Kasumi-1 (cell line): ENCODE results near the gene EYS.

Experiments used
- DNase-seq, 2 experiments: peaks; one replicate each; lab custom pipeline; 2025; lab: John Stamatoyannopoulos, UW

Gene EYS

DNA sequence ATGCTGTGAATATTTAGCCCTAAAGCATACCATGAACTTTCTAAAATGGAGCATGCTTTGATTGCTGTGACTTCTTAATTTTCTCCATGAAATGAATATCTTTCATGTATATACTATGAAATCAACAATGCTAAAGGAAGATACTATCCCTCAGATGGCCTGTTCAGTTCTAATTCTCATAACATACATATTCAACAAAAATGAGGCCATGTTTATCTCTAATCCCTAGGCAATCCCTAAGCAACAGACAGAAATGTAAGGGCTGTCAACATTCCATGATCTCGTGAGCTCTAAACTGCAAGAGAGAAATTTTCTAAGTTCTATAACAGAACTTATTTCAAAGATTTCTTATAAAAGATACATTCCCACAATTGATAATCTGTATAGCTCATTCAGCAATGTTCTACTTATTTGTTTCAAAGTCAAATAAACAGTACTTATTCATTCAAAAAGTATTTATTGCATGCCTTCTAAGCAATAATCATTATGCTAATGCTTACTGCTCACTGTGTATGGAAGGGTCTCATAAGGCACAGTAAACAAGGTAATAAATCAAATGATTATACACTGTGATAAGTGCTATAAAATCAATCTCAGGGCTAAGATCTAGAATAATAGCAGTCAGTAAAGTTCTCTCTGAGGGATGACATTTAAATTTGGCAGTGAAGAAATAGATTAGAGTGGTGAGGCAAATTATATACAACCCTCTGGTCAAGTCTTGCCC is 1578.6 kb downstream of the EYS start:
- DNase-seq = no peak

DNA sequence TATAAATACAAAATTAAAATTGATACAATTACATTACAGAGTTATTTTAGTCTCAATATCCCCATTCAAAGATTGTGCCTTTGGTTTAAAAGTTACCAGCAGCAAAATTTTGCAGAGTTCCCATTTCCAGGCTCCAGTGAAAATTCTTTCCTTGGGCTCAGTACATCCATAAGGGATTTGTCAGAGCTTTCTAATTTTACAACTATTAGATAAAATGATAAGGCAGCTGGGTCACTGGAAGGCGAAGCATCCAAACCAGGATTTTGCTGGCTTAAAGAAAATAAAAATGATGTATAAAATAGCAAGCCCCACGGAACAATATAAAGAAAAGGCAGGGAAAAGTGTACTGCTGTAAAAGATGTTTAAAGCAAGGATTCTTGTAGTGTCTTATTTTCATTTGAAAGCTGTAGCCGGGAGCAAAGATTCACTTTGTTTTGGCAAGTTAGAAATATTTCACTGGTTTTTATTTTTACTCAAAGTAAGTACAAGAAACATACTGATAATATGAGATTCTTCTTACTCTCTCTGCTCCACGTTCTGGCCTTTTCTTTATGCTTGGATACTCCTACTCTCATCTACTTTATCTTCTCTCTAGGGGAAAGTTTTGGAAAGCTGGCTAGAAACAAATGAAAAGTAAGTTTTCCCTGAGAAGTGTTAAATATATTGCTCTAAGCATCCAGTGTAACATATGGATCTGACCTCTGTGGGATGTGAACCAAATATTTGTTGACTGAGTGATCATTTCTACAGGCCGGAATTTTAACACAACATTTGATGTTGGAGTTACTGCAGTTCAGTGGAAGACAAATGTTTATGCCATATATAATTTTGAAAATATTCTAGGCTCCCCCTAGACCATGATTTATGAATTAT is 1583.0 kb downstream of the EYS start:
- no peak for DNase-seq

- DNase-seq = no peak
These were observed 1584.2 kb downstream of the EYS start for GRCh38 chr6:64122712-64123375.

- no peak for DNase-seq
These were observed 1585.9 kb downstream of the EYS start for GRCh38 chr6:64121011-64121565.

DNA sequence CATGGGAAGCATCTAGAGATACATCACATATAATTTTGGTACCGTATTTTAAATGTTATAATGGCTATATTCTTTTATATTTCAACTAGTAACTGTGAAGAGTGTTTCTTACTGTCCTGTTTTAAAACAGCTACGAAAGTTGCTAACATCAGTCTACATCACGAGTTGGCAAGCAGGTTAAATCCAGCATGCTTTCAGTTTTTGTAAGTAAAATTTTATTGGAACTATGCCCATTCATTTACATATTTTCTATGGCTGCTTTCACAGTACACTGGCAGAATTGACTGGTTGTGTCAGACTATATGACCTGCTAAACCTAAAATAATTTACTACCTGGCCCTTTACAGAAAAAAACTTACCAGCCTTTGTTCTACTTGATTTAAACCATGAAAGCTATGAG is 1593.3 kb downstream of the EYS start:
- DNase-seq = no peak

GRCh38 chr6:64104051-64104450 is 1603.0 kb downstream of the EYS start:
- no peak for DNase-seq

DNA sequence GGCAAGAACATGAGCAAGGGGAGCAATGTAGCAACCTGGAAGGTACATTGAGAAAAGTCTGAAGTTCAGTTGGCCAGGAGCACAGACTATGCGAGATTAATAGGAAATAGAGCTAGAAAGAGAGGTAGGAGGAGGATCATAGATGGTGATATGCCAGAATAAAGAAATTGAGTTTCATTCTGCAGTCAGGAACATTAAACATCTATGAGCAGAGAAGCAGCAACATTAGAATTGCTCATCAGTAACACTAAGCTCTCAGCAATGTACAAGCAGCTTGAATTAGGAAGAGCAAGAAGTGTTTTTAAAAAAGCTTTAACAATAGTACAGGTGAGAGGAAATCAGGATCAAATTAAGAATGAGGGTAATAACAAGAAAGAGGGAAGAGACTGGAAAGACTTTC is 1603.5 kb downstream of the EYS start:
- no peak for DNase-seq

DNA sequence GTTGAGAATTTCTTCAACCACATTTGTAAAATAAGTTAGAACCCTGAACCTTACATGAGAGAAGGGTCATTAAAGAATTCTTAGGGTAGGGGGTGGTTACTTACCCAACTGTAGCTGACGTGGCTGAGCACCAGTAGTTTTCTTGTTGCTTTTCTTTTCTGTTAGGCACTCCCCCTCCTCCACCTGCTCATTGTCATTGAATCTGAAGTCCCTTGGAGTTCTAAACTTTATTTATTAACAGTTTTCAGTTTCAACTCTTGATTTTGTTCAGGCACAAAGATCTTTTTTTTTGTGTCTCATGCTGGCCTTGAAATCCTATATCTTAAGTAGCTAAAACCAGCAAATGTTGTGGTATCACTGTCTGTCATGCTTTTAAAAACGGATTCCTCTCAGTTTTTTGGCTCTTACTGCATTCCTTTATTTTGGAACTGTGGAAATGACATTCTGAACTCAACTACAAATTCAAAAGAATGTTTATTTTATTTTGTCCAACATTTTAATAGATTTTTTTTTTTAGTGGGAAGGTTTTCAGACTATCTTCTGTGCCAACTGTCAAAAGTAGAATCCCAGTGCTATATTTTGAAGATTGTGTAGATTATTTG is 1606.2 kb downstream of the EYS start:
- DNase-seq = no peak

DNA sequence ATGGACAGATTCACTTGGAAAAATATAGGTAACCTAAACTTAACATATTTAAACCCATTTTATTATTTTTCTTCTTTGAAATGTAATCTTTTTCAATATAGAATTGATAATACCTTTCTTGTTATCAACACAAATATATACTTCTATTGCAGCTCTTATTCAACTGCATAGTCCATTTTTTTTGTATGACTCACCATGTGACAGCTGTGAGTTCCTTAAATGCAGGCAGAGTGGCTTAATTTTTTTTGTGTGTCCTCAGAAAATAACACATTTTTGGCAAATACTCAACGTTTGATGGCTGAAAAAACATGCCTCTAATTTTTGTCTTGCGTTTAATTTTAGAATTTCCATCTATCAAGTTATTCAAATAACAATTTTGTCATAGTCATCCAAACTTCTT is 1616.7 kb downstream of the EYS start:
- no peak for DNase-seq

- DNase-seq = no peak
These were observed 1621.9 kb downstream of the EYS start for GRCh38 chr6:64085126-64085525.

DNA sequence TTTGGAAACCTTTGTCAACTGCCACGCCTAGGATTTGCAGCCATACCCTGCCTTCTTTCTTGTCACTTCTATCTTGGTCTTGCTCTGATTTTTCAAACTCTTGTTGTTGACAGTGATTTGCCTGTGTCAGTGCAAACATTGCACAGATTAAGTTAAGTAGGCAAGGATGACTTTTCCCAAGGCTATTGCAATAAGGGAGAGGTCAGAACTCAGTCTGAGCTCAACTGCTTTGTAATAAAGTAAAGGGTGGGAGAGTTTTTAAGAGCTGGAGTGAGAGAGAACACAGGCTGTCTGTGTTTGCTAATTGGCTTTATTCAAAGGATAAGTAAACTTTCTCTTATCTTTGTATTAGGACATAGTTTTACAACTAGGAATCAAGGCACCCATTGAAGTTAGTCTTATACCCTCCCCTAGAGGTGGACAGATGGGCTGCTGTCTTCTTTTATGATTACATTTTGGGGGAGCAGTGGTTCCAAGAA is 1622.8 kb downstream of the EYS start:
- no peak for DNase-seq

- no peak for DNase-seq
These were observed 1623.8 kb downstream of the EYS start for GRCh38 chr6:64083261-64083660.

DNA sequence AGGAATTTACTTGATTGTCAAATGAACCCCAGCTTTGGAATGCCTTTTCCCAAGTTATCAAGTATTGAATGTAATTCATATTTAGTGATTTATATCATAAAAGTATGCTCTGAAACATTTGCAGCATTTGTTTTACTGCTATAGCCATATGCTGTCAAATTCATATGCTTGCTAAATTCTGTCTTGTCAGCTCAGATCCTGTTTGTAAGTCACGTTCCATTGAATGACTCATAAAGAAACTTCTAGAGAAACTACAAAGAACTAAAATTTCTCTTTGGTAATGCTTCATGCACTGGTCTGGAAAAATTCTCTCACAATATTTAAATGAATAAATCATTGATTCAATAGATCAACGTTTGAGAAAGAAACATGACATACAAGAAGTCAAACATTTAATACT is 1625.6 kb downstream of the EYS start:
- no peak for DNase-seq

DNA sequence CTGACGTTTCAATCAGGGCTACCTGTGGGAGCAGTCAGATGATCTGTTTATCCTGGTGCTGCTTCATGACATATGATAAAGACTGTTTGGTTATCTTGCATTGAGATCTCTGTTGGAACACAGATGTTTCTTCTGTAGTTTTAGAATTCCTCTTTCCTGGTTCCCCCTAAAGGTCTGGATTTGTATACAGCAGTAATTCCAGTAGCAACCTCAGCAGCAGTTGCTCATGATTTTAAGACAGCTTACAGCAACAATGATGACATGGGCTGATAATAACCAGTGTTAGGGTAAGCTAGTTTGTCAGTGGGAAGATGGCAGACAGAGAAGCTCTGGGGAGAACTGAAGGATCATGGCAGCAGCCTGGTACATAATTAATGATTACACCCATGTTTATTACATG is 1632.0 kb downstream of the EYS start:
- DNase-seq = no peak

DNA sequence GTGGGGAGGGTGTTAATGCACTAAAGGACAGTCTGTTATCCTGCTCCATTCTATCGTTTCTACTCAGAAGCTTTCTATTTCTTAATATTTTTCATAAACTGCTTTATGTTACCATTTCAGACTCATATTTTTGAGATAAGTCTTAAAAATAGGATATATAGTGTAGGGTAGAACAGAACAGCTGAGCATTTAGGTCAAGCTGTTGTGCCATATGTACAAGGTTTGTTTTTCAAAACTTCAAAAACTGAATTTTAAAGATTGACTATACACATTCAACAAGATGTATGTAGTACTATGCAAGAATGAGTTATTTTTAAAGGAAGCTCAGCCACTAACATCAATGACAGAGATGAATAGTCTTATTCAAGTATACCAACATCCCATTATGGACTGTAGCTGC is 1634.3 kb downstream of the EYS start:
- DNase-seq = no peak

GRCh38 chr6:64064919-64065318 is 1642.1 kb downstream of the EYS start:
- DNase-seq = no peak

- no peak for DNase-seq
These were observed 1643.9 kb downstream of the EYS start for GRCh38 chr6:64062960-64063683.

GRCh38 chr6:64054861-64055260 is 1652.2 kb downstream of the EYS start:
- DNase-seq = no peak

- DNase-seq = no peak
These were observed 1656.4 kb downstream of the EYS start for GRCh38 chr6:64050590-64050989.

DNA sequence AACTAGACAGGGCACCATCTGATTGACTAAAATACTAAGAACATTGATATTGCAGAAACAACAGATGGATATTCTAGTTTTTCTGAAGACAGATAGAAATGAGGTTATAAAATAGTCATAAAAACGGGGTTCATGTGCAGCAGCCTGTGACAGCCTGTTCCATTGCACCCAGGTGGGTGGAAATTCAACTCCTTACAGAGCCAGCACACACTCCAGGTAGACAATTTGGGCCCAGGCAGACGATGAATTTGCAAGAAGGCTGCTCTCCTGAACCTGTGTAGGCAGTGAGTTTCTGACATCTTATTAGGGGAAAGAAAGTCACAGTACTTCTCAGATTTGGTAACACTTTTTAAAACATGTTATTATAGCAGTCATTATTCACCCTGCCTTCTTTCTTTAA is 1657.3 kb downstream of the EYS start:
- no peak for DNase-seq

DNA sequence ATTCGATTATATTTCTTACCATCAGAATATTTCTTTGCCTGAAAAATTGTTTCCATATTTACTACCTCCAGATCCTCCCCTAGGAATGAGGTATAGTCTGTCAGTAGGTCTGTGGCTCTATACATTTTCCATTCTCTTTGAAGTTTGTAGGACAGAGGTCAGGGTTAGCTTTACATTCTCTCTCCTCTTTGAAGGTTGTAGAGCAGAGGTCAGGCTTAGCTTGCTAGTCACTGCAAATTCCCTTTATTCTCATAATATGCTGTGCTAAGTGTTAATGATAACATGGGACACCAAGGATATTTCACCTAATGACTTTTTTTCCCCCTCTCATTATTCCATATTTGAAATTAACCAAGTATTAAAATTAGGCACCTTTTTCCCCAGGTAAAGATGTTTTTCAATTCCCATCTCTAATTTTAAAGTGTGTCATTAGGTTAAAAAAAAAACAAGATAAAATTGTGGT is 1660.2 kb downstream of the EYS start:
- DNase-seq = no peak
